Keratinocyte (primary cell): ENCODE results near the gene ENTPD7. TPM values are rescaled to one million over a fixed set of nuclear protein-coding genes. Genes with fewer than 3 reads are reported as not detected.
A peak's percentile ranks its signal among the peaks of the same experiment; 100 is the strongest.
"Not testable (repeated sequence)": the region's sequence is repeated elsewhere in the genome, so short reads cannot be mapped to it uniquely, and the experiment has no call there.

Experiments
- DNase-seq: peaks from one replicate; pipeline ENCODE4 v3.0.0-alpha.2; 2011; ENCODE audit warnings: low read depth, missing footprints, low spot score
- FAIRE-seq: peaks from 2 replicates; lab custom pipeline; 2011; peaks lifted over from hg19 to GRCh38; lab: Jason Lieb, UNC
- H2AFZ ChIP-seq: 2 replicates; pipeline ENCODE4 v1.6.0; 2012; ENCODE audit warnings: low read length, control low read depth, inconsistent platforms; ENCODE audit not compliant: control insufficient read depth
- H3K27ac ChIP-seq: 2 replicates; pipeline ENCODE4 v1.5.1; 2011; ENCODE audit warnings: low read length; ENCODE audit not compliant: control insufficient read depth, insufficient read depth
- H3K27me3 ChIP-seq: 3 replicates; pipeline ENCODE4 v1.6.0; 2011; ENCODE audit warnings: low read length; ENCODE audit not compliant: control insufficient read depth, insufficient read depth; ENCODE audit errors: extremely low read depth
- H3K36me3 ChIP-seq, 2 experiments: 2 replicates in 1 of 2; 3 replicates in 1 of 2; pipeline ENCODE4 v1.5.1; 2011; ENCODE audit warnings: low read length in 2 of 2, mild to moderate bottlenecking in 1 of 2; ENCODE audit not compliant: control insufficient read depth in 2 of 2, insufficient read depth in 2 of 2; ENCODE audit errors: extremely low read depth in 1 of 2
- H3K4me1 ChIP-seq: 3 replicates; pipeline ENCODE4 v1.5.1; 2011; ENCODE audit warnings: low read length; ENCODE audit not compliant: control insufficient read depth, insufficient read depth; ENCODE audit errors: extremely low read depth
- H3K4me2 ChIP-seq: 3 replicates; pipeline ENCODE4 v1.6.0; 2011; ENCODE audit warnings: low read depth, low read length; ENCODE audit not compliant: control insufficient read depth, insufficient read depth; ENCODE audit errors: extremely low read depth
- H3K4me3 ChIP-seq, 3 experiments: fragments of 200-600 bp in 1 of 3; sonication (generic) in 1 of 3; 2 replicates in 2 of 3; 3 replicates in 1 of 3; pipeline ENCODE4 v1.5.1; 2011 to 2016; ENCODE audit warnings: low read length in 3 of 3, mild to moderate bottlenecking in 3 of 3, control low read depth in 2 of 3, inconsistent platforms in 1 of 3, low read depth in 1 of 3, mixed read lengths in 1 of 3, mixed run types in 1 of 3, moderate library complexity in 1 of 3; ENCODE audit not compliant: control insufficient read depth in 2 of 3, insufficient read depth in 2 of 3; ENCODE audit errors: extremely low read depth in 1 of 3
- H3K79me2 ChIP-seq: 2 replicates; pipeline ENCODE4 v1.6.0; 2012; ENCODE audit warnings: low read length; ENCODE audit not compliant: control insufficient read depth, insufficient read depth
- H3K9ac ChIP-seq: 3 replicates; pipeline ENCODE4 v1.6.0; 2011; ENCODE audit warnings: low read length; ENCODE audit not compliant: control insufficient read depth, insufficient read depth; ENCODE audit errors: extremely low read depth
- H3K9me1 ChIP-seq: 3 replicates; pipeline ENCODE4 v1.6.0; 2011; ENCODE audit warnings: low read length; ENCODE audit not compliant: control insufficient read depth, insufficient read depth; ENCODE audit errors: extremely low read depth
- H3K9me3 ChIP-seq: 2 replicates; pipeline ENCODE4 v1.5.1; 2012; ENCODE audit warnings: low read depth, low read length; ENCODE audit not compliant: control insufficient read depth
- H4K20me1 ChIP-seq: 3 replicates; pipeline ENCODE4 v1.6.0; 2011; ENCODE audit warnings: low read length; ENCODE audit not compliant: control insufficient read depth, insufficient read depth; ENCODE audit errors: extremely low read depth
- CTCF ChIP-seq, 3 experiments: IDR thresholded peaks in 1 of 3; conservative IDR thresholded peaks in 1 of 3; optimal IDR thresholded peaks in 1 of 3; 2 replicates in 2 of 3; 3 replicates in 1 of 3; pipeline versions ENCODE3 to v1.5.1; 2011; ENCODE audit warnings: low read length in 3 of 3, mild to moderate bottlenecking in 3 of 3, moderate library complexity in 2 of 3, control low read depth in 1 of 3, inconsistent platforms in 1 of 3; ENCODE audit not compliant: insufficient read depth in 2 of 3; ENCODE audit errors: extremely low read depth in 1 of 3
- EZH2 ChIP-seq: IDR thresholded peaks from one replicate; pipeline ENCODE4 v1.6.1; 2012; ENCODE audit warnings: inconsistent platforms, mild to moderate bottlenecking, low read length, moderate library complexity
- dilution Hi-C: fragments of 300-500 bp; cut with MboI; formaldehyde crosslinking; loops from one replicate; pipeline ENCODE4 v1.7.0; 2020; ENCODE audit warnings: low sequenced_read_pairs; ENCODE audit not compliant: extremely low pct_ligation_motif_present
- polyA plus RNA-seq, 5 experiments: library from polyadenylated mRNA; depleted of rRNA in 3 of 5; stranded (reverse) in 3 of 5; stranded (forward) in 1 of 5; unstranded in 1 of 5; fragments of >200 nt; gene quantifications; 1 replicate in 1 of 5; 2 replicates in 3 of 5; 3 replicates in 1 of 5; pipeline versions ENCODE4 v1.2.1 to v1.2.3, GENCODE V29; 2011 to 2012; ENCODE audit warnings: missing spikeins in 2 of 5, low read depth in 1 of 5, low replicate concordance in 1 of 5

Gene ENTPD7
- polyA plus RNA-seq, 1 donor (not counting 4 experiments of a cell fraction or from before 2014, with no cell fraction given) = 18.1 TPM

GRCh38 chr10:99733366-99733765 lies 74.1 kb downstream of the ENTPD7 start:
- Histone ChIP-seq H3K27me3 (no peaks in the 10 kb centered on the region), H3K9ac (no peak overlapping the region), H3K36me3 (peaks cover 2 to 11% of the 10 kb centered on the region in 2 experiments), H2AFZ (no peak overlapping the region), H3K79me2 (peaks cover 22% of the 10 kb centered on the region), H3K27ac (no peak overlapping the region), H4K20me1 (no peaks in the 10 kb centered on the region), H3K4me2 (peak overlapping the region; percentile 62), H3K4me3 (peak overlapping the region in 1 of 3 experiments; percentile 41), H3K4me1 (peaks cover 16% of the 10 kb centered on the region), H3K9me3 (no peaks in the 10 kb centered on the region), H3K9me1 (peaks cover 5% of the 10 kb centered on the region)
- FAIRE-seq (no peak), DNase-seq (no peak)
- dilution Hi-C loops = no loop called here
- no peak for TF ChIP-seq CTCF (optimal IDR thresholded peaks at IDR 0.05 in 1 of 3, IDR thresholded peaks at IDR 0.05 in 1 of 3, conservative IDR thresholded peaks at IDR 0.05 in 1 of 3; ENCODE audit: extremely low read depth in 1 of 3, insufficient read depth in 2 of 3, low read length in 3 of 3)
- no peak for TF ChIP-seq EZH2

- DNase-seq, H4K20me1 ChIP-seq, H3K27me3 ChIP-seq, FAIRE-seq, H3K27ac ChIP-seq, H2AFZ ChIP-seq, H3K36me3 ChIP-seq, H3K4me2 ChIP-seq, H3K4me3 ChIP-seq, H3K9ac ChIP-seq, H3K9me3 ChIP-seq, H3K9me1 ChIP-seq, dilution Hi-C loops: not testable (repeated sequence)
- Histone ChIP-seq H3K4me1 (peaks cover 16% of the 10 kb centered on the region), H3K79me2 (peaks cover 22% of the 10 kb centered on the region)
These were observed 74.8 kb downstream of the ENTPD7 start for GRCh38 chr10:99734111-99734510.

- no peaks in the 10 kb centered on the region for H3K9me1 ChIP-seq
- TF ChIP-seq EZH2 (no peak), CTCF (optimal IDR thresholded peaks at IDR 0.05 in 1 of 3, IDR thresholded peaks at IDR 0.05 in 1 of 3, conservative IDR thresholded peaks at IDR 0.05 in 1 of 3; ENCODE audit: extremely low read depth in 1 of 3, insufficient read depth in 2 of 3, low read length in 3 of 3) (no peak)
- no peaks in the 10 kb centered on the region for H3K4me1 ChIP-seq
- no peak overlapping the region for H3K9ac ChIP-seq
- H3K36me3 ChIP-seq = peaks cover 13 to 31% of the 10 kb centered on the region in 2 experiments
- dilution Hi-C loops = no loop called here
- DNase-seq (no peak), FAIRE-seq (no peak)
- no peaks in the 10 kb centered on the region for H3K27me3 ChIP-seq
- no peak overlapping the region for H2AFZ ChIP-seq
- H3K9me3 ChIP-seq = no peaks in the 10 kb centered on the region
- H4K20me1 ChIP-seq = no peaks in the 10 kb centered on the region
- no peak overlapping the region for H3K4me3 ChIP-seq
- peaks cover 3% of the 10 kb centered on the region for H3K79me2 ChIP-seq
- H3K27ac ChIP-seq = no peak overlapping the region
- H3K4me2 ChIP-seq = no peak overlapping the region
These were observed 81.0 kb downstream of the ENTPD7 start for GRCh38 chr10:99740260-99740659.
